Kidney epithelial cell (primary cell): ENCODE measurements around the gene KCNMA1. TPM values are rescaled to one million over a fixed set of nuclear protein-coding genes. Genes with fewer than 3 reads are reported as not detected.

Experiments
- DNase-seq: peaks from one replicate; pipeline ENCODE4 v3.0.0-alpha.2; 2010; ENCODE audit warnings: low read depth
- H3K27me3 ChIP-seq: 2 replicates; pipeline ENCODE4 v1.6.0; 2011; ENCODE audit warnings: low read length; ENCODE audit not compliant: control insufficient read depth, insufficient read depth
- H3K36me3 ChIP-seq: 2 replicates; pipeline ENCODE4 v1.5.1; 2011; ENCODE audit warnings: low read length; ENCODE audit not compliant: control insufficient read depth, insufficient read depth
- H3K4me3 ChIP-seq: 2 replicates; pipeline ENCODE4 v1.5.1; 2011; ENCODE audit warnings: low read depth, mild to moderate bottlenecking, control low read depth, low read length
- CTCF ChIP-seq: IDR thresholded peaks from 2 replicates; pipeline ENCODE4 v1.5.1; 2011; ENCODE audit warnings: mild to moderate bottlenecking, moderate library complexity, low read length, control low read depth, inconsistent platforms; ENCODE audit not compliant: insufficient read depth, poor library complexity, severe bottlenecking
- total RNA-seq: library from RNA; depleted of rRNA; stranded (reverse); fragments of >200 nt; gene quantifications from 2 replicates; pipeline ENCODE4 v1.2.3, GENCODE V29; 2015

KCNMA1 gene
- total RNA-seq, 1 donor from 2014 or later = 18.9 TPM

- Histone ChIP-seq H3K4me3 (no peak overlapping the region), H3K36me3 (no peaks in the 10 kb centered on the region), H3K27me3 (no peaks in the 10 kb centered on the region)
- no peak for TF ChIP-seq CTCF
- no peak for DNase-seq
Measured at GRCh38 chr10:77490534-77491314, 146.9 kb downstream of the KCNMA1 start.

- H3K4me3 ChIP-seq = no peak overlapping the region
- no peaks in the 10 kb centered on the region for H3K27me3 ChIP-seq
- DNase-seq = no peak
- no peaks in the 10 kb centered on the region for H3K36me3 ChIP-seq
- TF ChIP-seq CTCF = no peak
Measured at GRCh38 chr10:77486517-77486916, 151.1 kb downstream of the KCNMA1 start.

GRCh38 chr10:77485847-77486246 is 151.8 kb downstream of the KCNMA1 start:
- no peak overlapping the region for H3K4me3 ChIP-seq
- no peaks in the 10 kb centered on the region for H3K27me3 ChIP-seq
- no peaks in the 10 kb centered on the region for H3K36me3 ChIP-seq
- no peak for DNase-seq
- no peak for TF ChIP-seq CTCF

- no peaks in the 10 kb centered on the region for H3K27me3 ChIP-seq
- H3K4me3 ChIP-seq = no peak overlapping the region
- no peak for DNase-seq
- TF ChIP-seq CTCF = no peak
- H3K36me3 ChIP-seq = no peaks in the 10 kb centered on the region
Measured at GRCh38 chr10:77482072-77482471, 155.5 kb downstream of the KCNMA1 start.

GRCh38 chr10:77479586-77479985 is 158.0 kb downstream of the KCNMA1 start:
- H3K36me3 ChIP-seq = no peaks in the 10 kb centered on the region
- TF ChIP-seq CTCF = no peak
- no peak for DNase-seq
- no peak overlapping the region for H3K4me3 ChIP-seq
- H3K27me3 ChIP-seq = no peaks in the 10 kb centered on the region

- no peak for TF ChIP-seq CTCF
- no peak for DNase-seq
- Histone ChIP-seq H3K27me3 (no peaks in the 10 kb centered on the region), H3K36me3 (no peaks in the 10 kb centered on the region), H3K4me3 (no peak overlapping the region)
Measured at GRCh38 chr10:77478962-77479359, 158.6 kb downstream of the KCNMA1 start.
